Sigmoid colon (tissue), 4 donors: ENCODE results near the gene RAI14.

Source experiments
- POLR2A ChIP-seq, 2 donors: fragments of 450-650 bp; IDR thresholded peaks; one replicate each; pipeline ENCODE4 v1.6.1; 2016; ENCODE audit warnings: antibody characterized with exemption in 2 of 2, mild to moderate bottlenecking in 2 of 2, moderate library complexity in 2 of 2
- POLR2AphosphoS5 ChIP-seq, 4 donors: sonication (generic); formaldehyde crosslinking; IDR thresholded peaks; one replicate each; pipeline ENCODE4 v1.6.1; 2017; ENCODE audit warnings: antibody characterized with exemption in 4 of 4
- TF ChIP-seq, protein P1 (sequence below), 4 experiments: fragments of 450-650 bp in 3 of 4; fragments of 200-600 bp in 1 of 4; IDR thresholded peaks; one replicate each; pipeline ENCODE4 v1.5.1; 2016 to 2019; ENCODE audit warnings: antibody characterized with exemption in 4 of 4, mild to moderate bottlenecking in 3 of 4, moderate library complexity in 2 of 4

GRCh38 chr5:34652466-34652865 lies 3.7 kb upstream of the RAI14 start:
- no peak for TF ChIP-seq POLR2AphosphoS5 (IDR thresholded peaks at IDR 0.05)
- TF ChIP-seq, protein P1, sequence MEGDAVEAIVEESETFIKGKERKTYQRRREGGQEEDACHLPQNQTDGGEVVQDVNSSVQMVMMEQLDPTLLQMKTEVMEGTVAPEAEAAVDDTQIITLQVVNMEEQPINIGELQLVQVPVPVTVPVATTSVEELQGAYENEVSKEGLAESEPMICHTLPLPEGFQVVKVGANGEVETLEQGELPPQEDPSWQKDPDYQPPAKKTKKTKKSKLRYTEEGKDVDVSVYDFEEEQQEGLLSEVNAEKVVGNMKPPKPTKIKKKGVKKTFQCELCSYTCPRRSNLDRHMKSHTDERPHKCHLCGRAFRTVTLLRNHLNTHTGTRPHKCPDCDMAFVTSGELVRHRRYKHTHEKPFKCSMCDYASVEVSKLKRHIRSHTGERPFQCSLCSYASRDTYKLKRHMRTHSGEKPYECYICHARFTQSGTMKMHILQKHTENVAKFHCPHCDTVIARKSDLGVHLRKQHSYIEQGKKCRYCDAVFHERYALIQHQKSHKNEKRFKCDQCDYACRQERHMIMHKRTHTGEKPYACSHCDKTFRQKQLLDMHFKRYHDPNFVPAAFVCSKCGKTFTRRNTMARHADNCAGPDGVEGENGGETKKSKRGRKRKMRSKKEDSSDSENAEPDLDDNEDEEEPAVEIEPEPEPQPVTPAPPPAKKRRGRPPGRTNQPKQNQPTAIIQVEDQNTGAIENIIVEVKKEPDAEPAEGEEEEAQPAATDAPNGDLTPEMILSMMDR (IDR thresholded peaks at IDR 0.05): no peak
- TF ChIP-seq POLR2A (IDR thresholded peaks at IDR 0.05): no peak
